GM12874 (cell line): ENCODE data around the gene S1PR2.
A peak's percentile ranks its signal among the peaks of the same experiment; 100 is the strongest.

ENCODE experiments used
- TF ChIP-seq, protein P1 (sequence below): IDR thresholded peaks from 2 replicates; pipeline ENCODE4 v1.5.1; 2011; ENCODE audit warnings: low read depth, mild to moderate bottlenecking, control low read depth, low read length, moderate library complexity; ENCODE audit not compliant: insufficient read depth

S1PR2 gene

DNA sequence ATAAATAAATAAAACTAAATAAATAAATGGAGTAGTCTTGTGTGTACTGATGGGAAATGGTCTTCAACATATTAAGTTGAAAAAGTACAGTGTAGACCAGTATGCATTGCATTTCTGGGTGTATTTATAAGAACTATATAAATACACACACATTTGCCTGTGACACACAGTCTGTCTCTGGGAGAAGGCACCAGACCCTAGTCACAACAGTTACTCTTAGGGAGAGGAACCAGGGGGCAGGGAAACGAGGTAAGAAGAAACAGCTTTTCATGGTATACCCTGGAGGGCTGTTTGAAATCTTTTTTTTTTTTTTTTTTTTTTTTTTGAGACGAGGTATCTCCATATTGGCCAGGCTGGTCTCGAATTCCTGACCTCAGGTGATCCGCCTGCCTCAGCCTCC is 2.8 kb upstream of the S1PR2 start:
- TF ChIP-seq, protein P1, sequence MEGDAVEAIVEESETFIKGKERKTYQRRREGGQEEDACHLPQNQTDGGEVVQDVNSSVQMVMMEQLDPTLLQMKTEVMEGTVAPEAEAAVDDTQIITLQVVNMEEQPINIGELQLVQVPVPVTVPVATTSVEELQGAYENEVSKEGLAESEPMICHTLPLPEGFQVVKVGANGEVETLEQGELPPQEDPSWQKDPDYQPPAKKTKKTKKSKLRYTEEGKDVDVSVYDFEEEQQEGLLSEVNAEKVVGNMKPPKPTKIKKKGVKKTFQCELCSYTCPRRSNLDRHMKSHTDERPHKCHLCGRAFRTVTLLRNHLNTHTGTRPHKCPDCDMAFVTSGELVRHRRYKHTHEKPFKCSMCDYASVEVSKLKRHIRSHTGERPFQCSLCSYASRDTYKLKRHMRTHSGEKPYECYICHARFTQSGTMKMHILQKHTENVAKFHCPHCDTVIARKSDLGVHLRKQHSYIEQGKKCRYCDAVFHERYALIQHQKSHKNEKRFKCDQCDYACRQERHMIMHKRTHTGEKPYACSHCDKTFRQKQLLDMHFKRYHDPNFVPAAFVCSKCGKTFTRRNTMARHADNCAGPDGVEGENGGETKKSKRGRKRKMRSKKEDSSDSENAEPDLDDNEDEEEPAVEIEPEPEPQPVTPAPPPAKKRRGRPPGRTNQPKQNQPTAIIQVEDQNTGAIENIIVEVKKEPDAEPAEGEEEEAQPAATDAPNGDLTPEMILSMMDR = no peak

DNA sequence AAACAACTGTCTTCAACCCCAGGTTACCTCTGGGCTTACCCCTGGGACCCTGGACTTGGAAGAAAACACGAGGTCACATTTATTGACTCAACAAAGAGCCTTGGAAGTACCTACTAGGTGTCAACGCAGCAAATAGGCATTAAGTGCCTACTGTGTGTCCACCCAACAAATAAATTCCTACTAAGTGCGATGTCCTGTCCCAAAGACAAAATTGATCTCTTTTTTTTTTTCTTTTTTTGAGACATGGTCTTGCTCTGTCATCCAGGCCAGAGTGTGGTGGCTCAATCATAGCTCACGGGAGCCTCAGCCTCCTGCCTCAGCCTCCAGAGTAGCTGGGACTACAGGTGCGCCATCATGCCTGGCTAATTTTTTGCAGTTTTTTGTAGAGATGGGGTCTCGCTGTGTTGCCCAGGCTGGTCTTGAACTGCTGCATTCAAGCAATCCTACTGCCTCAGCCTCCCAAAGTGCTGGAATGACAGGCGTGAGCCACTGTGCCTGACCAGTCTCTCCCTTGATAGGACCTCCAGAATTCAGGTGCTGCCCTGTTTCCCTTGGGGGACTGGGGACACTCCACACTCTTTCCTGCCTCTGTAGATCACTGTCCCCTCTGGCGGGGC is 589 bp upstream of the S1PR2 start:
- TF ChIP-seq, protein P1 = no peak

DNA sequence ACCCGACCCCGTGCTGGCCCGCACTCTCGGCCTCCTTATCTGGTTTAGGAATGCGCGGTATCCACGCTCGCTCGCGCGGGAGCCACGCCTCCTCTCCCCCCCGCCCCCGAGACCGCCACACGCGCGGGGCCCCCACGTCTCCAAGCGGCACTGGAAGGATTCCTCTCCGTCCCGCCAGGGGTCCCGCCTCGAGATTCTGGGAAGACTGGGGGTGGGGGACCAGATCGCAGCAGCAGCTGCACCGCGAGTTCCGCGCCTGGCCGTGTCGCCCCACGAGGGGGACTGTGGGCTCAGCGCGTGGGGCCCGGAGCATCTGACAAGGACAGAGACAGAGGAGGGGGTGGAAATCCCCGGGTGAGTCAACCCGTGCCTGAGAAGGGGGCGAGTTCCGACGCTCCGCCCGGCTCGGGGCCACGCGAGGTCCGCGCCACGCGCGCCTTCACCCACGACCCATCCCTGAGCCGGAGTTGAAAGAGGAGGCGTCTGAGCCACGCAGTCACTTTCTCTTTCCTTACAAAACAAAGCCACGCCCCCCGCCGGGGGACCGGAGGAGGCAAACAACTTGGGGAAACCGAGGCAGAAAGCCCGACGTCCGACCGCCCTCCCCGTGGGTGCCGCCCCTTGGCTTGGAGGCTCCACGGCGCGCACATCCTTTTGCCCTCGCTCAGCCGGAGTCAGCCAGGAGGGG is 814 bp downstream of the S1PR2 start:
- TF ChIP-seq, protein P1 = no peak

DNA sequence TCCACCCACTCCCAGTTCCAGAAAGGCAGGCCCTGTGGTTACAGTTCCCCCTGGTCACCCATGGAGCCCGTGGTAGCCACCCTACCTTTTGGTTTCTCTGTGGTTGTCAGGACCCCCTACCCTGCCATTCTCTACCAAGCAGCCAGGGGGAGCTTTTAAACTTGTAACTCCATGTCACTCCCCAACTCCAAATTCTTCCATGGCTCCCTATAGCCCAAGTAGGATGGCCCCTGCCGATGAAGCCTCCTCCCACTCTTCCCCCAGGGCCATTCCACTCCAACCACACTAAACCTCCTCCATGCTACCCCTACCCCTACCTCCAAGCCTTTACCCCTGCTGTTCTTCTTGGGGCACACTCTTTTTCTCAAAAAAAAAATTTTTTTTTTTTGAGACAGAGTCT is 2.2 kb downstream of the S1PR2 start:
- TF ChIP-seq, protein P1 = peak; percentile 69

DNA sequence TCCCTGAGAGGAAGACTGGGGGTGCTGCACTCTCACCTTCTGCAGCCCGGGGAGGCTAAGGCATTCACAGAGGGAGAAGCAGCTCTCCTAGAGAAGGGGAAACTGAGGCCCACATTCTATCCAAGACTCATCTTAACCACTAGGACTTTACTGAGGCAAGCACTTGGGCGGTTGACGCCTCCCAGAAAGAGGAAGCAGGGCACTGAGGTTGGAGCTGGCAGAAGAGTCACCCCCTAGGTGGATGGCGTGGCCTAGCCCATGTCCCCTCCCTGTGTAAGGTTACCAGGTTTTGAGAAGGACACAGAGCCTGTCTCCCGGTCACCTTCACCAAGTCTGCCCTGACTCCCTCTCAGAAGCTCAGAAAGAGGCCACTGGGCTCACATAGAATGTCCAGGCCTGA is 2.7 kb downstream of the S1PR2 start:
- TF ChIP-seq, protein P1 = no peak

DNA sequence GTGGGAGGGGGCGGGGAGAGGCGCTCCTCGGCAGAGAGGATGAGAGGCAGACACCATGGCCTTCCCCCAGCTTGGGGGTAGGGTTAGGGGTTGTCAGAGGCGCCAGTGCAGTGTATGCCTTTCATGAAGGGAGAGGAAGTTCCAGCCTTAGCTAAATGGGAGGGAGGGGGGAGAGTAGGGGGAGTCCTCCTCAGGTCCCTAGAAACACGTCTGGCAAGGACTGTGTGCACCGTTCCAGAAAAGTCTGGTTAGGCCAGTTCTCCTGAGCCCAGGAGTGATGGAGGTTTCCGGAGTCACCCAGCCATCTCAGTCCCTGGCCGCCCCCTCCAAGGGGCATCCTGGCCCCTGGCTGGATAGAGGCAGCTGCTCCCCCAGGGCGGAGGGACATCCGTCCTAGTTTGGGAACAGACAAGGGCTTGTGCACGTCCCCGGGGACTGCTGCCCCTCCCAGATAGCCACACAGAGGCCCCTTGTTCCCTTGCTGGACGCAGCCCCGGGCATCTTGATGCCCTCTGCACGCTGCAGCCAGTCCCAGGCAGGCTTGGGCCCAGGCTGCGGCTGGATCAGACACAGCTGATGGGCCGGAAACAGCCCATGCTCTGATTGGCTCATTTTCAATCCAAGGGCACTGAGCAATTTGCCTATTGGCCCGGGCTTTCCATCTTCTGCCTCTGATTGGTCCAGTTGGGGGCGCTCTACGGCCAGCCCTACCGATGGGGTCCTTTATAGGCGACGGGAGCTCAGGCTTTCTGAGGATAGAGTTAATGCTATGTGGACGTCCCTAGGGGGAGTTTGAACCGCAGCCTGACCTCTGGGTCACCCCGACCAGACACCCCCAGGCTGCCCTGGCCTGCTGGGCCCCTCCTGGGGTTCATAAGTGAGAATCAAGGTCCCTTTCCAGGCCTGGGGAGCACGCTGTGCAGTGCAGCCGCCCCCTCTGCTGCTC is 3.8 kb downstream of the S1PR2 start:
- TF ChIP-seq, protein P1 = no peak

DNA sequence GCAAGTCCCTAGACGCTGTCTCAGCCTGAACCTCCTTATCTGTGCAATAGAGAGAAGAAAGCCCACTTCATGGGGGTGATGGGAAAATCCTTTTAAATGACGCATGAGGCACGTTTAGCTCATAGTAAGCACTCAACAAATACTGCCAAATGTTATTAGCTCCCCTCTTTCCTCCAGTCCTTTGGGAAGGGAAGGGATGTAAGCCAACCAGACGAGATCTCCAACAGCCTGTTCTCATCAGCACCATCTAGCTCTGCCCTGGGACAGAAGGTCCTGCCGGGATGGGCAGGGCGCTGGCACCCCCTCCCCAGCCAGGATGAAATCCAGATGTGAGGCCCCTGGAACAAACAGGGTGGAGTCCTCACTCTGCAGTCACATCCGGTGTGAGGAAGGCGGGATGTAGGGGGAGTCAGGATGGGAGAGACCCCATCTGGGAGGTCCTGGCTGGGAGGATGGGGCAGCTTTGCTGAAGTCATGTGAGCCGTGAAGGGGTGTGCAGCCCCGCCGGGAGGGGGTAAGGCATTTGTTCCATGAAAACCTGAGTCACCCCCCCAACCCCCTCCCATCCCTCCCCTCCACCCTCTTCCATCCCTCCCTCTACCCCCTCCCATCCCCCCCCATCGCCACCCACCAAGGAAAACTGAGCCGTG is 4.6 kb downstream of the S1PR2 start:
- TF ChIP-seq, protein P1 = no peak
